Vagina (tissue), 2 donors: ENCODE results near the gene PLEKHG1. TPM values are rescaled to one million over a fixed set of nuclear protein-coding genes. Genes with fewer than 3 reads are reported as not detected.

ENCODE experiments used
- DNase-seq, 2 donors: peaks; one replicate each; pipeline ENCODE4 v3.0.0-alpha.2; 2017; ENCODE audit errors: extremely low spot score in 2 of 2
- H3K27ac ChIP-seq: fragments of 200-600 bp; sonication (generic); one replicate; pipeline ENCODE4 v1.5.1; 2019
- H3K27me3 ChIP-seq: fragments of 200-600 bp; sonication (generic); one replicate; pipeline ENCODE4 v1.5.1; 2019
- H3K36me3 ChIP-seq, 2 donors: fragments of 200-600 bp; sonication (generic); one replicate each; pipeline ENCODE4 v1.5.1; 2017 to 2019
- H3K4me1 ChIP-seq: fragments of 200-600 bp; sonication (generic); one replicate; pipeline ENCODE4 v1.5.1; 2019
- H3K4me3 ChIP-seq, 2 donors: fragments of 200-600 bp; sonication (generic); 1 replicate in 1 of 2; 2 replicates in 1 of 2; pipeline ENCODE4 v1.5.1; 2016 to 2019
- H3K9me3 ChIP-seq: fragments of 200-600 bp; sonication (generic); one replicate; pipeline ENCODE4 v1.5.1; 2019
- CTCF ChIP-seq, 3 experiments: fragments of 450-650 bp in 2 of 3; fragments of 200-600 bp in 1 of 3; sonication (generic) in 1 of 3; IDR thresholded peaks; one replicate each; pipeline ENCODE4 v1.5.1; 2017 to 2019; ENCODE audit warnings: antibody characterized with exemption in 3 of 3, mild to moderate bottlenecking in 2 of 3, moderate library complexity in 2 of 3
- POLR2A ChIP-seq, 2 donors: fragments of 450-650 bp; IDR thresholded peaks; one replicate each; pipeline ENCODE4 v1.6.1; 2017; ENCODE audit warnings: antibody characterized with exemption in 2 of 2, mild to moderate bottlenecking in 2 of 2, moderate library complexity in 2 of 2
- POLR2AphosphoS5 ChIP-seq, 2 donors: sonication (generic); formaldehyde crosslinking; IDR thresholded peaks; one replicate each; pipeline ENCODE4 v1.9.0; 2017; ENCODE audit warnings: antibody characterized with exemption in 2 of 2, mild to moderate bottlenecking in 2 of 2, low read depth in 1 of 2; ENCODE audit not compliant: insufficient read depth in 1 of 2
- intact Hi-C: fragments of 100-400 bp; cut with DNase I; formaldehyde crosslinking; loops from one replicate; pipeline ENCODE4 v1.15.1; 2023
- total RNA-seq: library from RNA; depleted of rRNA; stranded (reverse); fragments of >200 nt; gene quantifications from one replicate; pipeline ENCODE4 v1.2.3, GENCODE V29; 2016

PLEKHG1 gene
- total RNA-seq, 1 donor from 2014 or later = 38.5 TPM

GRCh38 chr6:150647051-150647450, 47.4 kb downstream of the PLEKHG1 start:
- H3K27me3 ChIP-seq = no peaks in the 10 kb centered on the region
- H3K36me3 ChIP-seq = no peaks in the 10 kb centered on the region
- no peak overlapping the region for H3K4me3 ChIP-seq
- peaks cover 9% of the 10 kb centered on the region for H3K4me1 ChIP-seq
- no peak overlapping the region for H3K27ac ChIP-seq
- TF ChIP-seq POLR2A (IDR thresholded peaks at IDR 0.05) (no peak), CTCF (IDR thresholded peaks at IDR 0.05) (no peak), POLR2AphosphoS5 (IDR thresholded peaks at IDR 0.05; ENCODE audit: insufficient read depth in 1 of 2, low read depth in 1 of 2) (no peak)
- no peak for DNase-seq
- intact Hi-C loops = no loop called here
- no peaks in the 10 kb centered on the region for H3K9me3 ChIP-seq

Other genes starting within 250 kb of the PLEKHG1 start
- gene IYD, start 230.9 kb upstream of the PLEKHG1 start, total RNA-seq = not detected